ENCODE data around the gene MSANTD3. TPM values are rescaled to one million over a fixed set of nuclear protein-coding genes. Genes with fewer than 3 reads are reported as not detected.
"Not testable (repeated sequence)": the region's sequence is repeated elsewhere in the genome, so short reads cannot be mapped to it uniquely, and the experiment has no call there.

Gene MSANTD3
- total RNA-seq, 2 donors from 2014 or later, result 15.9 to 18.3 TPM

DNA sequence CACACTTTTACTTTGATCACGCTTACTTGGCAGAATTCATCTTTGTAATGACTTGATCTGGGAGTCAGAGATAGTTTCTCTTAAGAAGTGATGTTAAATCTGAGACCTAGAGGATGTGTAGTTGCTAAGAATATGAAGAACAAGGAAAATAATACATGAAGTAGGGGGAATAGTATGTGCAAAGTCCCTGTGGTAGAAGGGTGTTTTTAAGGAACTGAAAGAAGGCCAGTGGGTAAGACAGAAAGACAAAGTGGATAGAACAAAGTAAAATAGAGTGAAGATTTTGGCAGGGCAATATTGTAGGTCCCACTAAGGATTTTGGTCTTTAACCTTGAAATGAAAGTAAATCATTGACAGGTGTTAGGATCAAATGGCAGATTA, 17.8 kb upstream of the MSANTD3 start:
- no peak for DNase-seq (ENCODE audit: low spot score)
- Histone ChIP-seq H3K27me3 (replicated peaks; ENCODE audit: insufficient read depth) (no peaks in the 10 kb centered on the region), H3K36me3 (no peaks in the 10 kb centered on the region), H3K27ac (no peak overlapping the region), H3K9me3 (no peaks in the 10 kb centered on the region), H3K4me3 (no peak overlapping the region), H3K4me1 (ENCODE audit: control insufficient read depth in 1 of 2, low read depth in 2 of 2) (peaks cover 0 to 4% of the 10 kb centered on the region in 2 donors)
- TF ChIP-seq, protein P1, sequence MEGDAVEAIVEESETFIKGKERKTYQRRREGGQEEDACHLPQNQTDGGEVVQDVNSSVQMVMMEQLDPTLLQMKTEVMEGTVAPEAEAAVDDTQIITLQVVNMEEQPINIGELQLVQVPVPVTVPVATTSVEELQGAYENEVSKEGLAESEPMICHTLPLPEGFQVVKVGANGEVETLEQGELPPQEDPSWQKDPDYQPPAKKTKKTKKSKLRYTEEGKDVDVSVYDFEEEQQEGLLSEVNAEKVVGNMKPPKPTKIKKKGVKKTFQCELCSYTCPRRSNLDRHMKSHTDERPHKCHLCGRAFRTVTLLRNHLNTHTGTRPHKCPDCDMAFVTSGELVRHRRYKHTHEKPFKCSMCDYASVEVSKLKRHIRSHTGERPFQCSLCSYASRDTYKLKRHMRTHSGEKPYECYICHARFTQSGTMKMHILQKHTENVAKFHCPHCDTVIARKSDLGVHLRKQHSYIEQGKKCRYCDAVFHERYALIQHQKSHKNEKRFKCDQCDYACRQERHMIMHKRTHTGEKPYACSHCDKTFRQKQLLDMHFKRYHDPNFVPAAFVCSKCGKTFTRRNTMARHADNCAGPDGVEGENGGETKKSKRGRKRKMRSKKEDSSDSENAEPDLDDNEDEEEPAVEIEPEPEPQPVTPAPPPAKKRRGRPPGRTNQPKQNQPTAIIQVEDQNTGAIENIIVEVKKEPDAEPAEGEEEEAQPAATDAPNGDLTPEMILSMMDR (IDR thresholded peaks at IDR 0.05), result no peak
- no peak for ATAC-seq (ENCODE audit: insufficient number of reproducible peaks, low FRiP score, low read depth)

DNA sequence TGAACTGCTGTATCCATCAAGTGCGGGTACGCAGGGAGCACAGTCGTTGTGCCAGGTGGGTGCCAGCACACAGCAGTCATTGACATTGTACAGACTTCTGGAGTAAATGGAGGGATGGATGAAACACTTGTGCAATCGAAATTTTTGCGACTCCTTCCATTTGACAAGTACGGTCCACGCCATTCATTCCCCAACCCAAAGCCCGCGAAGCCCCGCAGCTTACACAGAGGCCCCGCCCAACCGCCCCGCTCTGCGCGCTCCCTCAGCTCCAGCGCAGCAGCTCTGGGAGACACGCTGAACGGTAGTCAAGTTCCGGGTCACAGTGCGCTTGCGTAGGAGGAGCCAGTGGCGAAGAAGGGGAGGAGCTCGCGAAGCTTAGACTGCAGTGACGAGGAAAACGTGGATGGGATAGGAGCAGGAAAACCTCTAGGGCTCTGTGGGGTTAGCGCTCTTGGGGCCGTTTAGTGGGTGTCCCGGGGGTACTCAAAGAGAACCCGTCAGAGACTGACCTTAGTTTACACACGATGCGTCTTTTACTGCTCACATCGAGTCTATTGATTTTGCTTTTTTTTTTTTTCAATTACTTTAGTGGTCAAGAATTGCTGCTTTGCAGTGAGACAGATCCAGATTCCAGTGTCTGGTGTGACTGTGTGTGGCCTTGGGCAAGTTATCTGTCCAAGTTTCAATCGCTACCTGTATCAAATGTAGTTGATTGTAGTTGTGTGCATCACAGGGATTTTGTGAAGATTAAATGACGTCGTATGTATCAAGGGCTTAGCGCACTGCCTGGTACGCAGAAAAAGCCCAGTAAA, 15.3 kb upstream of the MSANTD3 start:
- DNase-seq (ENCODE audit: low spot score) (peak; percentile 62), ATAC-seq (ENCODE audit: insufficient number of reproducible peaks, low FRiP score, low read depth) (peak; percentile 99)
- Histone ChIP-seq H3K4me3 (peak overlapping the region; percentile 76), H3K27ac (no peak overlapping the region), H3K4me1 (ENCODE audit: control insufficient read depth in 1 of 2, low read depth in 2 of 2) (peaks cover 0 to 4% of the 10 kb centered on the region in 2 donors), H3K36me3 (no peaks in the 10 kb centered on the region), H3K27me3 (replicated peaks; ENCODE audit: insufficient read depth) (no peaks in the 10 kb centered on the region), H3K9me3 (no peaks in the 10 kb centered on the region)
- TF ChIP-seq, protein P1 (IDR thresholded peaks at IDR 0.05), result no peak

DNA sequence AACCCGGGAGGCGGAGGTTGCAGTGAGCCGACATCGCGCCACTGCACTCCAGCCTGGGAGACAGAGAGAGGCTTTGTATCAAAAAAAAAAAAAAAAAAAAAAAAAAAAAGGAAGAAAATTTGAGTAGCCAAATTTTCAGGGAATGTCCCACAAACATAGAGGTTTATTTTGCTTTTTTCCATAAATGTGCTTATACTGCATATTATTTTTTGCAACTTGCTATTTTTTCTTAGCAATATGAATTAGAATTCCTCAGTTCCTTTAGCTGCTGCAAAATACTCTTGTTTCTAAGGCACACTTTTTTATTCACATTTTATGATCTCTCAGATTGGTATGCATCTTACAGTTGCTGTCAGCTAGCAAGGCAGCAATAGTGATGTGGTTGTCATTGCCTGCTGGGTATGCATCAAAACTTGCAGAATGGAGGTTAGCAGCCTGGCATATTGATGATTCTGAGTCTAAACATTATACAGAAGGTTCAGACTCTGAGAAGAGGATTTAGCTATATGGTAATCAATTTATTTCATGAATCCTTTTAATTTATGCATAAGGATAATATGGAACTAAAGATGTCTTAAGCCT, 13.0 kb upstream of the MSANTD3 start:
- no peaks in the 10 kb centered on the region for H3K36me3 ChIP-seq
- no peak for ATAC-seq (ENCODE audit: insufficient number of reproducible peaks, low FRiP score, low read depth)
- H3K9me3 ChIP-seq, result no peaks in the 10 kb centered on the region
- H3K4me1 ChIP-seq (ENCODE audit: control insufficient read depth in 1 of 2, low read depth in 2 of 2), result peaks cover 0 to 4% of the 10 kb centered on the region in 2 donors
- H3K4me3 ChIP-seq, result no peak overlapping the region
- TF ChIP-seq, protein P1 (IDR thresholded peaks at IDR 0.05), result no peak
- no peak overlapping the region for H3K27ac ChIP-seq
- no peak for DNase-seq (ENCODE audit: low spot score)
- H3K27me3 ChIP-seq (replicated peaks; ENCODE audit: insufficient read depth), result no peaks in the 10 kb centered on the region

DNA sequence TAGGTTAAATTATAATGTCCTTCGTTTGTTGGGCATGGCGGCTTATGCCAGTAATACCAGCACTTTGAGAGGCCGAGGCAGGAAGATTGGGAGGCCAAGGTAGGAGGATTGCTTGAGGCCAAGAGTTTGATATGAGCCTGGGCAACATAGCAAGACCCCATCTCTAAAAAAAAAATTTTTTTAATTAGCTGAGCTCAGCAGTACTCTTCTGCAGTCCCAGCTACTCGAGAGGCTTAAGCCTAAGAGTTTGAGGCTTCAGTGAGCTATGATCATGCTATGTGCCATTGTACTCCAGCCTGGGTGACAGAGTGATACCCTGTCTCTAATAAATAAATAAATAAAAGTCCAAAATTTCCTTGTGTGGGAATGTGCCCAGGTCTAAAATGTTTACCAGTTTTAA, 9.1 kb upstream of the MSANTD3 start:
- TF ChIP-seq, protein P1 (IDR thresholded peaks at IDR 0.05), result no peak
- no peaks in the 10 kb centered on the region for H3K36me3 ChIP-seq
- DNase-seq (ENCODE audit: low spot score) (no peak), ATAC-seq (ENCODE audit: insufficient number of reproducible peaks, low FRiP score, low read depth) (no peak)
- no peaks in the 10 kb centered on the region for H3K27me3 ChIP-seq (replicated peaks; ENCODE audit: insufficient read depth)
- H3K4me3 ChIP-seq, result no peak overlapping the region
- H3K27ac ChIP-seq, result no peak overlapping the region
- no peaks in the 10 kb centered on the region for H3K9me3 ChIP-seq
- H3K4me1 ChIP-seq (ENCODE audit: control insufficient read depth in 1 of 2, low read depth in 2 of 2), result no peaks in the 10 kb centered on the region

DNA sequence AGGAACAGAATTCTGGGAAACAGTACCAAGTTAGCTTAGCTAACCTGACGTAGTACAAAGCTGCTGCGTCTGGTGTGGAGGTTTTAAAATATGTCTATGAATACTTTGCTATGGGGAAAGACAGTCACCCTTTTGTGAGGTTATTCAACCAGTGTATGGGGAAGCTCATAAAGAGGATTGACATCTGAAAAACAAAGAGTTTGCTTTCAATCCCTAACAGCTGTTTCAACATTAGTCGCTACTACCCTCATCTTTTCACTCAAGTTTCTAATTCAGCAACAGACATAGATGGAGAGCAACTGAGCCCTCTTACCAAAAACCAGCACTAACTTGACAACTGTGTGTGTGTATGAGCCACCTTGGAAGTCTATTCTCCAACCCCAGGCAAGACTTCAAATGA, 7.8 kb upstream of the MSANTD3 start:
- no peak for ATAC-seq (ENCODE audit: insufficient number of reproducible peaks, low FRiP score, low read depth)
- Histone ChIP-seq H3K36me3 (no peaks in the 10 kb centered on the region), H3K27ac (no peak overlapping the region)

DNA sequence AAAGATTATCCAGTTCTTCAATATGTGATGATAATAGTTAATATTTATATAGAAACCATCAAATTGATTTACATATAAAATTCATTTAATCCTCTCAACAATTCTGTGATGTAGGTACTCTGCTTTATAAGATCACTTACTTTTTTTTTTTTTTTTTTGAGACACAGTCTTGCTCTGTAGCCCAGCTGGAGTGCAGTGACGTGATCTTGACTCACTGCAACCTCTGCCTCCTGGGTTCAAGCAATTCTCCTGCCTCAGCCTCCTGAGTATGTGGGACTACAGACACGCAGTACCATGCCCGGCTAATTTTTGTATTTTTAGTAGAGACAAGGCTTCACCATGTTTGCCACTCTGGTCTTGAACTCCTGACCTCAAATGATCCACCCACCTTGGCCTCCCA, 5.8 kb upstream of the MSANTD3 start:
- not testable (repeated sequence) for H3K9me3 ChIP-seq; H3K4me1 ChIP-seq (ENCODE audit: control insufficient read depth in 1 of 2, low read depth in 2 of 2); H3K27ac ChIP-seq; DNase-seq (ENCODE audit: low spot score); H3K27me3 ChIP-seq (replicated peaks; ENCODE audit: insufficient read depth); H3K36me3 ChIP-seq; H3K4me3 ChIP-seq; ATAC-seq (ENCODE audit: insufficient number of reproducible peaks, low FRiP score, low read depth)

More for the DNA sequence above, 7.8 kb upstream of the MSANTD3 start:
- Histone ChIP-seq H3K27me3 (replicated peaks; ENCODE audit: insufficient read depth) (no peaks in the 10 kb centered on the region), H3K9me3 (no peaks in the 10 kb centered on the region), H3K4me1 (ENCODE audit: control insufficient read depth in 1 of 2, low read depth in 2 of 2) (no peaks in the 10 kb centered on the region), H3K4me3 (no peak overlapping the region)
- TF ChIP-seq, protein P1 (IDR thresholded peaks at IDR 0.05), result no peak
- no peak for DNase-seq (ENCODE audit: low spot score)
